H1 (cell line): ENCODE results near the gene ATP13A2. TPM values are rescaled to one million over a fixed set of nuclear protein-coding genes. Genes with fewer than 3 reads are reported as not detected.

Experiments
- CTCF ChIA-PET: fragments of 300-600 bp; sonication (Branson Sonifier 250); formaldehyde crosslinking; loops from one replicate; lab custom pipeline; 2021; ENCODE audit not compliant: partially characterized antibody; lab: Charles Lee
- POLR2A ChIA-PET: fragments of 300-600 bp; sonication (Branson Sonifier 250); formaldehyde crosslinking; loops from one replicate; lab custom pipeline; 2021; ENCODE audit warnings: inconsistent platforms; ENCODE audit not compliant: partially characterized antibody; lab: Charles Lee
- DNase-seq, 2 experiments: peaks; one replicate each; pipeline versions ENCODE4 v3.0.0 to v3.0.0-alpha.2; 2010 to 2022; ENCODE audit warnings: low spot score in 2 of 2, low read depth in 1 of 2, mixed read lengths in 1 of 2
- FAIRE-seq: peaks from 2 replicates; lab custom pipeline; 2011; peaks lifted over from hg19 to GRCh38; lab: Jason Lieb, UNC
- H2AFZ ChIP-seq: 2 replicates; pipeline ENCODE4 v1.8.1; 2012; ENCODE audit warnings: low read length, inconsistent platforms
- H2AK5ac ChIP-seq: 2 replicates; pipeline ENCODE4 v1.6.1; 2013; ENCODE audit warnings: low read depth, low read length
- H2BK120ac ChIP-seq: replicated peaks from 2 replicates; pipeline ENCODE3; 2013; ENCODE audit warnings: low read depth, low read length, inconsistent platforms
- H2BK12ac ChIP-seq: 2 replicates; pipeline ENCODE4 v1.6.1; 2013; ENCODE audit warnings: low read depth, low read length
- H2BK15ac ChIP-seq: 2 replicates; pipeline ENCODE4 v1.6.1; 2013; ENCODE audit warnings: low read length
- H2BK20ac ChIP-seq: 2 replicates; pipeline ENCODE4 v1.6.1; 2013; ENCODE audit warnings: low read length
- H2BK5ac ChIP-seq: 2 replicates; pipeline ENCODE4 v1.6.1; 2013; ENCODE audit warnings: low read depth, low read length
- H3K14ac ChIP-seq: 2 replicates; pipeline ENCODE4 v1.6.1; 2013; ENCODE audit warnings: inconsistent platforms; ENCODE audit not compliant: insufficient read length
- H3K18ac ChIP-seq: 2 replicates; pipeline ENCODE4 v1.6.1; 2013; ENCODE audit warnings: low read length; ENCODE audit errors: extremely low read depth
- H3K23ac ChIP-seq: 2 replicates; pipeline ENCODE4 v1.6.1; 2013; ENCODE audit warnings: inconsistent platforms; ENCODE audit not compliant: insufficient read length
- H3K23me2 ChIP-seq: 2 replicates; pipeline ENCODE4 v1.6.1; 2013; ENCODE audit warnings: low read depth, low read length
- H3K27ac ChIP-seq: 2 replicates; pipeline ENCODE4 v1.6.1; 2011; ENCODE audit warnings: low read depth, low read length, inconsistent platforms
- H3K27me3 ChIP-seq, 4 experiments: replicated peaks in 1 of 4; 1 replicate in 1 of 4; 2 replicates in 3 of 4; pipeline versions ENCODE4 v1.6.1 to v1.8.1; 2011 to 2013; ENCODE audit warnings: low read length in 3 of 4, mild to moderate bottlenecking in 3 of 4, inconsistent platforms in 2 of 4, mixed read lengths in 2 of 4, moderate library complexity in 1 of 4; ENCODE audit not compliant: control insufficient read depth in 3 of 4, insufficient read depth in 3 of 4; ENCODE audit errors: extremely low read depth in 1 of 4
- H3K36me3 ChIP-seq, 4 experiments: 2 replicates each; pipeline versions ENCODE4 v1.6.1 to v1.8.1; 2011 to 2013; ENCODE audit warnings: mild to moderate bottlenecking in 4 of 4, low read length in 3 of 4, moderate library complexity in 2 of 4, control low read depth in 1 of 4, inconsistent platforms in 1 of 4; ENCODE audit not compliant: insufficient read depth in 4 of 4, control insufficient read depth in 2 of 4
- H3K4ac ChIP-seq: replicated peaks from 2 replicates; pipeline ENCODE3; 2013; ENCODE audit warnings: low read length, low read depth, mixed read lengths, inconsistent platforms; ENCODE audit not compliant: insufficient read length
- H3K4me1 ChIP-seq, 4 experiments: replicated peaks in 1 of 4; 1 replicate in 1 of 4; 2 replicates in 3 of 4; pipeline versions ENCODE4 v1.6.1 to v1.8.1; 2011 to 2013; ENCODE audit warnings: low read length in 3 of 4, inconsistent platforms in 2 of 4, mixed read lengths in 1 of 4; ENCODE audit not compliant: insufficient read depth in 4 of 4, control insufficient read depth in 3 of 4
- H3K4me2 ChIP-seq, 2 experiments: 2 replicates each; pipeline versions ENCODE4 v1.6.1 to v1.8.1; 2011 to 2013; ENCODE audit warnings: low read depth in 2 of 2, low read length in 2 of 2, control low read depth in 1 of 2, inconsistent platforms in 1 of 2, mild to moderate bottlenecking in 1 of 2; ENCODE audit not compliant: insufficient read depth in 1 of 2
- H3K4me3 ChIP-seq, 4 experiments: fragments of 200-600, 300-600 bp in 1 of 4; sonication (generic), shearing (Covaris generic), sonication (Bioruptor Twin) in 1 of 4; 2 replicates each; pipeline versions ENCODE4 v1.5.1 to v1.8.1; 2011 to 2016; ENCODE audit warnings: low read length in 4 of 4, low read depth in 3 of 4, control low read depth in 2 of 4, inconsistent platforms in 2 of 4, mild to moderate bottlenecking in 2 of 4, mixed read lengths in 1 of 4, moderate library complexity in 1 of 4; ENCODE audit not compliant: insufficient read depth in 2 of 4; ENCODE audit errors: extremely low read depth in 1 of 4
- H3K56ac ChIP-seq: replicated peaks from 2 replicates; pipeline ENCODE3; 2013; ENCODE audit warnings: low read depth, mild to moderate bottlenecking, mixed read lengths, low read length, inconsistent platforms; ENCODE audit not compliant: insufficient read length
- H3K79me1 ChIP-seq: 2 replicates; pipeline ENCODE4 v1.6.1; 2013; ENCODE audit warnings: low read depth, low read length, control low read depth
- H3K79me2 ChIP-seq, 2 experiments: 2 replicates each; pipeline versions ENCODE4 v1.6.1 to v1.8.1; 2012 to 2013; ENCODE audit warnings: low read length in 2 of 2, mild to moderate bottlenecking in 2 of 2, inconsistent platforms in 1 of 2; ENCODE audit not compliant: insufficient read depth in 2 of 2, control insufficient read depth in 1 of 2
- H3K9ac ChIP-seq, 4 experiments: replicated peaks in 1 of 4; 1 replicate in 1 of 4; 2 replicates in 3 of 4; pipeline versions ENCODE4 v1.6.1 to v1.8.1; 2011 to 2013; ENCODE audit warnings: low read depth in 3 of 4, low read length in 3 of 4, control low read depth in 2 of 4, mild to moderate bottlenecking in 2 of 4, moderate library complexity in 2 of 4, inconsistent platforms in 1 of 4; ENCODE audit errors: extremely low read depth in 1 of 4
- H3K9me3 ChIP-seq, 2 experiments: 2 replicates each; pipeline versions ENCODE4 v1.6.1 to v1.8.1; 2012 to 2013; ENCODE audit warnings: mild to moderate bottlenecking in 2 of 2, moderate library complexity in 2 of 2, control low read depth in 1 of 2, inconsistent platforms in 1 of 2, low read depth in 1 of 2, low read length in 1 of 2, mixed read lengths in 1 of 2; ENCODE audit not compliant: insufficient read depth in 2 of 2
- H4K20me1 ChIP-seq, 2 experiments: replicated peaks in 1 of 2; 2 replicates each; pipeline versions ENCODE3 to v1.8.1; 2011 to 2013; ENCODE audit warnings: inconsistent platforms in 2 of 2, low read length in 2 of 2, mild to moderate bottlenecking in 1 of 2; ENCODE audit not compliant: insufficient read depth in 2 of 2, control insufficient read depth in 1 of 2
- H4K5ac ChIP-seq: 2 replicates; pipeline ENCODE4 v1.6.1; 2013; ENCODE audit warnings: low read length, low read depth, mixed read lengths, inconsistent platforms; ENCODE audit not compliant: insufficient read length
- H4K8ac ChIP-seq: 2 replicates; pipeline ENCODE4 v1.8.0; 2013; ENCODE audit warnings: mild to moderate bottlenecking, moderate library complexity, low read length, inconsistent platforms; ENCODE audit not compliant: insufficient read depth; ENCODE audit errors: extremely low read depth
- H4K91ac ChIP-seq: replicated peaks from 2 replicates; pipeline ENCODE3; 2013; ENCODE audit warnings: low read length, mixed read lengths, inconsistent platforms; ENCODE audit not compliant: insufficient read length
- BCL11A ChIP-seq, 2 experiments: IDR thresholded peaks; one replicate each; pipeline ENCODE4 v1.6.1; 2011; ENCODE audit warnings: low read depth in 2 of 2, low read length in 2 of 2, mild to moderate bottlenecking in 2 of 2
- CHD1 ChIP-seq: IDR thresholded peaks from 2 replicates; pipeline ENCODE4 v1.6.1; 2012; ENCODE audit warnings: low read depth, low read length, improper control_type of control experiment
- CHD2 ChIP-seq: IDR thresholded peaks from 2 replicates; pipeline ENCODE4 v1.6.1; 2012; ENCODE audit warnings: low read length, improper control_type of control experiment
- E2F6 ChIP-seq: IDR thresholded peaks from 2 replicates; pipeline ENCODE4 v1.6.1; 2012; ENCODE audit warnings: inconsistent platforms
- HDAC2 ChIP-seq, 2 experiments: fragments of 300-600 bp in 1 of 2; sonication (generic) in 1 of 2; IDR thresholded peaks; 2 replicates each; pipeline ENCODE4 v1.6.1; 2011 to 2012; ENCODE audit warnings: low read depth in 2 of 2, low read length in 2 of 2, mild to moderate bottlenecking in 2 of 2, moderate library complexity in 2 of 2, borderline replicate concordance in 1 of 2, inconsistent platforms in 1 of 2
- JUN ChIP-seq: IDR thresholded peaks from 2 replicates; pipeline ENCODE4 v1.6.1; 2011; ENCODE audit warnings: low read depth, mild to moderate bottlenecking, improper control_type of control experiment, low read length
- MAFK ChIP-seq: IDR thresholded peaks from 2 replicates; pipeline ENCODE4 v1.6.1; 2012; ENCODE audit warnings: low read depth, mild to moderate bottlenecking, improper control_type of control experiment, low read length
- MAX ChIP-seq: IDR thresholded peaks from 2 replicates; pipeline ENCODE4 v1.6.1; 2012; ENCODE audit warnings: inconsistent platforms
- PHF8 ChIP-seq: fragments of 200-600 bp; sonication (generic); conservative IDR thresholded peaks from 2 replicates; pipeline ENCODE4 v1.7.1; 2012; ENCODE audit warnings: low read depth, mild to moderate bottlenecking, inconsistent platforms, low read length, moderate library complexity
- RNF2 ChIP-seq: fragments of 200-900, 300-1000 bp; sonication (generic); IDR thresholded peaks from 2 replicates; pipeline ENCODE4 v1.7.1; 2016; ENCODE audit warnings: borderline replicate concordance, low read depth, mild to moderate bottlenecking, antibody characterized with exemption, low read length; ENCODE audit not compliant: poor library complexity, severe bottlenecking; ENCODE audit errors: missing control alignments
- SIRT6 ChIP-seq: IDR thresholded peaks from one replicate; pipeline ENCODE4 v1.7.1; 2012; ENCODE audit warnings: low read length, inconsistent platforms
- SIX5 ChIP-seq: IDR thresholded peaks from 2 replicates; pipeline ENCODE4 v1.6.1; 2011; ENCODE audit warnings: mild to moderate bottlenecking, low read depth, low read length
- TBP ChIP-seq: IDR thresholded peaks from 2 replicates; pipeline ENCODE4 v1.6.1; 2011; ENCODE audit warnings: low read depth, low read length, improper control_type of control experiment
- YY1 ChIP-seq: IDR thresholded peaks from 2 replicates; pipeline ENCODE4 v1.6.1; 2011; ENCODE audit warnings: low read depth, mild to moderate bottlenecking, low read length
- WGBS, 2 experiments: shearing (Covaris generic) in 1 of 2; methylation state at CpG; one replicate each; pipeline versions ENCODE4 v1.1.6 to v1.1.7; 2013 to 2015; ENCODE audit warnings: low lambda C conversion rate in 2 of 2, mixed read lengths in 2 of 2, inconsistent platforms in 1 of 2, low coverage in 1 of 2, missing lambda C conversion rate in 1 of 2; ENCODE audit not compliant: insufficient replicate concordance in 2 of 2, insufficient coverage in 1 of 2, insufficient read length in 1 of 2; ENCODE audit errors: extremely low coverage in 1 of 2, missing lambda C conversion rate in 1 of 2; 5-methylcytosine and 5-hydroxymethylcytosine counted together
- polyA plus RNA-seq, 7 experiments: library from polyadenylated mRNA; depleted of rRNA in 3 of 7; stranded (reverse) in 5 of 7; unstranded in 2 of 7; fragments of >200 nt in 5 of 7; fragments of 200-250 nt in 2 of 7; gene quantifications; 1 replicate in 5 of 7; 2 replicates in 1 of 7; 4 replicates in 1 of 7; pipeline versions ENCODE4 v1.2.1 to v1.2.3, GENCODE V29; 2011 to 2013; ENCODE audit warnings: missing spikeins in 2 of 7, mixed read lengths in 2 of 7
- total RNA-seq: library from RNA; stranded (reverse); fragmentation: NEBNext Ultra II Directional; extraction: Animal tissue kit (Norgen Biotek cat#: 25700); gene quantifications from 2 replicates; pipeline ENCODE4 v1.2.1, GENCODE V29; 2021

ATP13A2 gene
- total and polyA plus RNA-seq, 2 of the 8 experiments (the other 6 are each of a cell fraction or from before 2014, with no cell fraction given): 82.1 to 83.6 TPM

GRCh38 chr1:17023102-17023501 lies 11.4 kb upstream of the ATP13A2 start:
- no peak overlapping the region for H3K56ac ChIP-seq
- H2AK5ac ChIP-seq: no peak overlapping the region
- FAIRE-seq: no peak
- H3K79me2 ChIP-seq: no peaks in the 10 kb centered on the region
- H2BK120ac ChIP-seq: no peak overlapping the region
- no peaks in the 10 kb centered on the region for H3K9me3 ChIP-seq
- no peak overlapping the region for H2AFZ ChIP-seq
- no peak overlapping the region for H3K23ac ChIP-seq
- H3K36me3 ChIP-seq: peaks cover 28 to 95% (median 57%) of the 10 kb centered on the region in 4 experiments
- H4K5ac ChIP-seq: no peak overlapping the region
- no peak overlapping the region for H2BK20ac ChIP-seq
- H3K14ac ChIP-seq: no peak overlapping the region
- H3K23me2 ChIP-seq: no peaks in the 10 kb centered on the region
- H3K18ac ChIP-seq: no peak overlapping the region
- POLR2A ChIA-PET: interaction anchor here (0.7 kb wide), 1 partner anchor 538 kb away, joined by 3 read pairs; no protein-coding TSS in a partner anchor
- H4K91ac ChIP-seq: no peak overlapping the region
- H3K4me2 ChIP-seq: no peak overlapping the region
- no peak for DNase-seq
- H3K27ac ChIP-seq: no peak overlapping the region
- H3K79me1 ChIP-seq: no peaks in the 10 kb centered on the region
- H2BK12ac ChIP-seq: no peak overlapping the region
- 95% methylated on average over 4 of the region's 4 CpGs; no CpG with 5 or more reads in 1 of the 2 experiments for WGBS, 2 experiments
- H2BK5ac ChIP-seq: no peak overlapping the region
- H3K9ac ChIP-seq: no peak overlapping the region
- H4K8ac ChIP-seq: no peak overlapping the region
- H3K4me3 ChIP-seq: no peak overlapping the region
- H3K4ac ChIP-seq: no peak overlapping the region
- peaks cover 0 to 2% of the 10 kb centered on the region in 2 experiments for H4K20me1 ChIP-seq
- H2BK15ac ChIP-seq: no peak overlapping the region
- H3K4me1 ChIP-seq: no peaks in the 10 kb centered on the region
- no peaks in the 10 kb centered on the region for H3K27me3 ChIP-seq
- CTCF ChIA-PET: interaction anchor here (0.7 to 2.9 kb wide), 12 partner anchors 9 to 75 kb away, joined by 3 to 16 read pairs (median 4); partner anchors contain the start of gene ATP13A2
- TF ChIP-seq CHD1: no peak
- TF ChIP-seq HDAC2 (IDR thresholded peaks at IDR 0.05; ENCODE audit: borderline replicate concordance in 1 of 2, low read depth in 2 of 2, low read length in 2 of 2): no peak
- no peak for TF ChIP-seq MAX
- TF ChIP-seq RNF2: no peak
- TF ChIP-seq SIRT6: no peak
- no peak for TF ChIP-seq PHF8
- no peak for TF ChIP-seq YY1
- no peak for TF ChIP-seq MAFK
- no peak for TF ChIP-seq TBP
- TF ChIP-seq E2F6: no peak
- no peak for TF ChIP-seq CHD2
- no peak for TF ChIP-seq JUN
- TF ChIP-seq SIX5: no peak
- no peak for TF ChIP-seq BCL11A (IDR thresholded peaks at IDR 0.05; ENCODE audit: low read depth in 2 of 2, low read length in 2 of 2)
